HG03159 (cell line): ENCODE data around the gene WIPF3.

Experiments used
- ATAC-seq: cut with Tn5 transposase; IDR thresholded peaks from one replicate; pipeline ENCODE4 v1.9.1; 2021; ENCODE audit warnings: mild to moderate bottlenecking, moderate library complexity; ENCODE audit not compliant: unreplicated experiment

WIPF3 gene

GRCh38 chr7:29808075-29808801 lies 1.9 kb downstream of the WIPF3 start:
- no peak for ATAC-seq

- no peak for ATAC-seq
Observed at GRCh38 chr7:29809533-29810155, 3.3 kb downstream of the WIPF3 start.

DNA sequence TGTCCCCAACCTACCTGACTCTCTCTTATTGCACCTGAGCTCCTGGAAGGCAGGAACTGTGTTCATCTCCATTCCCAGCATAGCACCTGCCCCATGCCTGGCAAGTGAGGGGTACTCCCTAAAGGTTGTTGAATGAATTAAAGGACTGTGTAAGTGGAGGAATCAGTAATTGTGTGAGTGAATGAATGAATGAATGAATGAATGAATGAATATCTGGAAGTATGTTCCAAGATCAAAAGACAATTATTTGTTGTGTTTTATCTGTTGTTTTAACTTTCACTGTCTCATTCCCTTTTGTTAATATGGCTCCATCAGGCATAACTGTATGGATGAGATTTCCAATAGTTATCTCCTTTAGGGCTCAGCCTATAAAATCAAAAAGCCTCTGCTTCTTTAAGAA lies 4.0 kb downstream of the WIPF3 start:
- no peak for ATAC-seq

GRCh38 chr7:29810813-29811482 lies 4.6 kb downstream of the WIPF3 start:
- ATAC-seq, result no peak

DNA sequence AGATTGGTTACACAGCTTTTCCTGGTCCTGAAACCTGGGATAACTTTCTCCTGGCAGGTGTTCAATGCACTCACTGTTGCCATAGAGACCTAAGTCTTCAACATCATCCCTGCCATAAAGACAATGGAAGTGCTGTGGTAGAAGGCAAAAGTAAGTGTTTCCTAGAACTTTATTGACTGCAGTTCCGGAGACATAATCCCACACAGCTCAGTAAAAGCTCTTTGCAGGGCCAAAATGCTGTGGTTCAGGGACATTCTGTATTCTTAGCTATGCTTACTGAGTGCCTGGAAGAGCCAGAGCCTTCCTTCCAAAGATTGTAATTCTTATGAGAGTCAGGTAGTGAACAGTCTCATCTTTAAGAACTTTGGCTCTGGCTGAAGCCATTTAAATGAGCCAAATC lies 5.3 kb downstream of the WIPF3 start:
- ATAC-seq, result no peak

GRCh38 chr7:29812185-29812876 lies 6.0 kb downstream of the WIPF3 start:
- no peak for ATAC-seq

DNA sequence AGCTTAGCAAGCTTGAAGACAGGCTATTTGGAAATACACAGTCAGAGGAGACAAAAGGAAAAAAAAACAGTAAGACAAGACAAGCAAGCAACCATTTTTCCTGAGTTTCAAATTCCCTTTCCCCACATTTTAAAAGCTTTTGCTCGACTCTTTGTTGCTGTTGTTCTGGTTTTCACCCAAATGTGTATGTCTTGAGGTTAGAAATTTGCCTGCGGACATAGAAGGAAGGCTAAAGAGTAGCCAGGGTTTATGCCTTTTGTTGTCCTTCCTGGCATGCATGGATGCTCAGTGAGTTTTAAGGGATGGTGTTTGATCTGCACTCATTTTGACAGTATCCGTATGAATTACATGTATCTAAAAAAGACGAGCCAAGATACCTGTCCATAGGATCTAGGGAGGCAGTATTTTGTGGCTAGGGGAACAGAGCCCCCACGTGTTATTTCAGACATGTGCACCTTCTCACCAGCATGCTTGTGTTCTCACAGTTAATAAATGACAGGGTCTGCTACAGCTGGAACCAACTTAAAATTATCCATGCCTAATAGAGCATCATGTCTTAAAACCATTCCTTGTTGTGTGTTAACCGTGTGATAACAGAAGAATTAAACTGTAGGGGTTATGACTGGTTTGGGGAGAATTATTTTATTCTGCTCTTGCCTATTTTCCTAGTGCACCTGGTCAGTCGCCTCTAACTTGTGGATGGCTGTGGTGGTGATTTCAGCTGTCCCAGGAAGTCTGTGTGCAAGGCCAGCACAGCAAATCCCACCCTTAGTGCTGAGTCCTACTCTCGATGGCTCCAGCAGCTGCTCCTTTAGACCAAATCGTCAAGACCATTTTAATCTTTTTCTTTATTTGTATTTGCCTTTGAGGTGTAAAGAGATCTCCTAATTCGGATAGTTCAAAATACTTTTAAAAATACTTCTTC lies 9.1 kb downstream of the WIPF3 start:
- ATAC-seq, result no peak

DNA sequence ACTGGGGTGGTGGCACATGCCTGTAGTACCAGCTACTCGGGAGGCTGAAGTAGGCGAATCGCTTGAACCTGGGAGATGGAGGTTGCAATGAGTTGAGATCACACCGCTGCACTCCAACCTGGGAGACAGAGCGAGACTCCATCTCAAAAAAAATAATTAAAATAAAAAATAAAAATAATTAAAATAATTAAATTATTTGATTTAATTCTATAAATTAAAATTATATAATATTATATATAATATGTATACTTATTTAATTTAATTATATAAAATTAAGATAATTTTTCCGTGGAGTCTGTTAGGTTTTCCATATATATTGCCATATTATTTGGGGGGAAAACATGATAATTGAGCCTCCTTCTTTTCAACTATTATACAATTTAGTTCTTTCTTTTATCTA lies 12.0 kb downstream of the WIPF3 start:
- ATAC-seq, result no peak

GRCh38 chr7:29825775-29826529 lies 19.6 kb downstream of the WIPF3 start:
- ATAC-seq, result peak; percentile 93

DNA sequence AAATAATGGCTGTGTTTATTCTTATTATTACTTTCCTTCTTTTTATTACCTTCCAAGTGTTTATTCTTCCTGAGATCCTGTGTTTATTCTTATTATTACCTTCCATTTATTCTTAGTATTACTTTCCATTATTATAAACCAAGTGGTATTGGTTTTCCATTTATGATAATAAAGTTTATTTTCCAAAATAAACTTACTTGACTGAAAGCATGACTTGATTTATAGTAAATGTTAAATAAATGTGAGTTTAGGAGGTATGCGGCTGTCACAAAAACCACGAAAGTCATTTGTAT lies 20.2 kb downstream of the WIPF3 start:
- no peak for ATAC-seq

GRCh38 chr7:29826904-29827303 lies 20.6 kb downstream of the WIPF3 start:
- ATAC-seq, result no peak

DNA sequence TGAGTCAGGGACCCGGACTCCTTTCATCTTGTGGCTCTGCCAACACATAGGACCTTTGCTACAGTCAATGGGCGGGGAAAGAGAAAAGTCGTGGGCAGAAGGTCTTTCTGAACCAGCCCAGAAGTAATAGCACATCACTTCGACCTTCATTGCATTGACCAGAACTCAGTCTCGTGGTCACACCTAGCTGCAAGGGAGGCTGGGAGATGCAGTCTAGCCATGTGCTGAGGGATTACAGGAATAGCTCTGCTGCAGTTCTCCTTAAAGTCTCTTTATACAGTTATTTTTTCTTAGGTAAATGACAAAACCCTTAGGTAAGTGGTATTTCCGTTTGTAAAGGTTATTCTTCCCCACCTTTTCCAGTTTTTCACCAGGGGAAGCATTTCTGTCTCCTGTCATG lies 25.4 kb downstream of the WIPF3 start:
- ATAC-seq, result no peak

GRCh38 chr7:29833929-29834328 lies 27.6 kb downstream of the WIPF3 start:
- no peak for ATAC-seq

- ATAC-seq, result no peak
Observed at GRCh38 chr7:29835718-29836117, 29.4 kb downstream of the WIPF3 start.

DNA sequence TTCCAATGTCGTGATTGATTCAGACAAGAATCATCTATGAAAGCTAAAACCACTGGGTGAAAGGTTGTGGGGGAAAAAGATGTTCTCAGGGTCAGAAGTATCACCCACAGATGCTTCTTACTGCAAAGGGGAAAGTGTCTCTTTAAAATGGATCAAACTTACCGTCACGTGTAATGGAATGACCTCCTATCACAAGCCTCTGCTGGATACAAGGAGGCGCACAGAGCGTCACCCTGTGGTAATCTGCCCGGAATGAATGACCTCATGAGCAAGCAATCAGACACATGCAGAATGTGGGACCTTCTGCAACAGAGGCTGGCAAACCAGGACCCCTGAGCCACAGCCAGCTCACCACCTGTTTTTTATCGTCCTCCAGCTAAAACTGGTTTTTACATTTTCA lies 33.0 kb downstream of the WIPF3 start:
- ATAC-seq, result no peak

GRCh38 chr7:29839921-29840320 lies 33.6 kb downstream of the WIPF3 start:
- ATAC-seq, result no peak

GRCh38 chr7:29840701-29841100 lies 34.4 kb downstream of the WIPF3 start:
- ATAC-seq, result no peak

DNA sequence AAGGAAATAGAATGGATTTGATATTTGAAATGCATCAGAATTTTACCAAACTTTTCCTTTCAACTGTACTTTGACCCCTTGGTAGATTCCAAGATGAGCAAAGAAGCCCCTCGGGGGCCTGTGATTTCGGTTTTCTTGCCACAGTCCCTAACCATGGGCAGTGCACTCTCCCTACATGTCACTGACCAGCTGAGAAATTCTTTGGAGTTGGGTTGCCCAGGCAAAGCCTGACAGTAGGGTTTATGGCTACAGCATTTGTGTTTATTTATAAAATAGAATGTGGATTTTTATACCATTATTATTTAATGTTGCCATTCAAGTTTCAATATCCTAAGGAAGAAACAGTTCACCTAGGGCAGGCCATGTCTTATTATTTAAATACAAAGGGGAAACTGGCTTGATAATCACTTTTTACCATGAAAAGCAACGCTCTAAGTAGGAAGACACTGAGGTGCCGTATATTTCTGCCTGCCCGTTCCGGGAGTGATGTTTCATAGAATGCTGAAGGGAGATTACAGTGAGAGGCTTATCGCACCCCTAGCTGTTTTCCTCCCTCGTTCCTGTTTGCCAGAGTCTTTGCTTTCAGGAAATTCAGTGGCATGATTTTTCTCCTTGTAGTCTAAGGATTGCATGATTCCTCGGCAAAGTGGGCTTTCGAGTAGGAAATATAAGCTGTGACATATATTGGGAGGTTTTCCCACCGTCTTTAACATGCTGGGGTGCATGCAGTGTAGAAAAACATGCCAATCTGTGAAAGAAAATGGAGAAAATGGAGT lies 35.8 kb downstream of the WIPF3 start:
- ATAC-seq, result no peak

- no peak for ATAC-seq
Observed at GRCh38 chr7:29843093-29843492, 36.8 kb downstream of the WIPF3 start.
